Suprapubic skin (tissue), 4 donors: Measurements from ENCODE around the gene NPC1L1. TPM values are rescaled to one million over a fixed set of nuclear protein-coding genes. Genes with fewer than 3 reads are reported as not detected.

ENCODE experiments used
- DNase-seq, 2 donors: peaks; one replicate each; pipeline ENCODE4 v3.0.0-alpha.2; 2019; ENCODE audit warnings: low spot score in 2 of 2
- H3K27ac ChIP-seq: fragments of 200-600 bp; sonication (generic); one replicate; pipeline ENCODE4 v1.5.1; 2019
- H3K27me3 ChIP-seq: fragments of 200-600 bp; sonication (generic); one replicate; pipeline ENCODE4 v1.5.1; 2019
- H3K36me3 ChIP-seq: fragments of 200-600 bp; sonication (generic); one replicate; pipeline ENCODE4 v1.5.1; 2019
- H3K4me1 ChIP-seq: fragments of 200-600 bp; sonication (generic); one replicate; pipeline ENCODE4 v1.5.1; 2019
- H3K4me3 ChIP-seq: fragments of 200-600 bp; sonication (generic); one replicate; pipeline ENCODE4 v1.5.1; 2019; ENCODE audit warnings: mild to moderate bottlenecking
- H3K9me3 ChIP-seq: fragments of 200-600 bp; sonication (generic); one replicate; pipeline ENCODE4 v1.5.1; 2019
- CTCF ChIP-seq, 2 donors: fragments of 200-600 bp in 1 of 2; fragments of 450-650 bp in 1 of 2; sonication (generic) in 1 of 2; IDR thresholded peaks; one replicate each; pipeline ENCODE4 v1.5.1; 2016 to 2019; ENCODE audit warnings: antibody characterized with exemption in 2 of 2, mild to moderate bottlenecking in 1 of 2, moderate library complexity in 1 of 2
- EP300 ChIP-seq: sonication (generic); formaldehyde crosslinking; IDR thresholded peaks from one replicate; pipeline ENCODE4 v1.6.1; 2017; ENCODE audit warnings: antibody characterized with exemption
- POLR2A ChIP-seq, 2 donors: fragments of 450-650 bp; IDR thresholded peaks; one replicate each; pipeline ENCODE4 v1.6.1; 2017; ENCODE audit warnings: antibody characterized with exemption in 2 of 2, mild to moderate bottlenecking in 2 of 2, moderate library complexity in 2 of 2
- POLR2AphosphoS5 ChIP-seq, 3 donors: sonication (generic); formaldehyde crosslinking; IDR thresholded peaks; one replicate each; pipeline ENCODE4 v1.6.1; 2017; ENCODE audit warnings: antibody characterized with exemption in 3 of 3
- WGBS: methylation state at CpG from one replicate; pipeline ENCODE4 v1.1.5; 2018; 5-methylcytosine and 5-hydroxymethylcytosine counted together
- total RNA-seq, 4 donors: library from RNA; depleted of rRNA; stranded (reverse); fragments of >200 nt; gene quantifications; one replicate each; pipeline ENCODE4 v1.1.0, GENCODE V29; 2016

NPC1L1 gene
- total RNA-seq, 4 donors from 2014 or later: 0.24 TPM; not detected in 3

DNA sequence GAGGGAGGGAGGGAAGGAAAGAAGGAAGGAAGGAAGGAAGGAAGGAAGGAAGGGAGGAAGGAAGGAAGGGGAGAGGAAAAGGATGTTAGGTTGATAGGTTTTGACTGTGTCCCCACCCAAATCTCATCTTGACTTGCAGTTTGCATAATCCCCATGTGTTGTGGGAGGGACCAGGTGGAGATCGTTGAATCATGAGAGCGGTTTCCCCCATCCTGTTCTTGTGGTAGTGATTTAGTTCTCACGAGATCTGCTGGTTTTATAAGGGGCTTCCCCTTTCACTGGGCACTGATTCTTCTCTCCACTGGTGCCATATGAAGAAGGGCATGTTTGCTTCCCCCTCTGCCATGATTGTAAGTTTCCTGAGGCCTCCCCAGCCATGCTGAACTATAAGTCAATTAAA lies 35.5 kb downstream of the NPC1L1 start:
- no peak for DNase-seq
- no peak for TF ChIP-seq POLR2AphosphoS5 (IDR thresholded peaks at IDR 0.05)
- no peak for TF ChIP-seq CTCF (IDR thresholded peaks at IDR 0.05)
- no peak for TF ChIP-seq POLR2A (IDR thresholded peaks at IDR 0.05)
- no peak for TF ChIP-seq EP300
- 52% methylated on average over 3 of the region's 3 CpGs for WGBS
- H3K36me3 ChIP-seq: no peaks in the 10 kb centered on the region
- H3K4me1 ChIP-seq: no peaks in the 10 kb centered on the region
- H3K4me3 ChIP-seq: no peak overlapping the region
- H3K27me3 ChIP-seq: no peaks in the 10 kb centered on the region
- H3K27ac ChIP-seq: no peak overlapping the region
- H3K9me3 ChIP-seq: no peaks in the 10 kb centered on the region

GRCh38 chr7:44498230-44498954 lies 42.7 kb downstream of the NPC1L1 start:
- H3K4me3 ChIP-seq: no peak overlapping the region
- no peak for DNase-seq
- no peaks in the 10 kb centered on the region for H3K36me3 ChIP-seq
- TF ChIP-seq EP300 (no peak), POLR2A (IDR thresholded peaks at IDR 0.05) (no peak)
- H3K27ac ChIP-seq: no peak overlapping the region
- H3K9me3 ChIP-seq: no peaks in the 10 kb centered on the region
- 67% methylated on average over 4 of the region's 4 CpGs for WGBS
- H3K4me1 ChIP-seq: no peaks in the 10 kb centered on the region
- peaks cover 23% of the 10 kb centered on the region for H3K27me3 ChIP-seq

DNA sequence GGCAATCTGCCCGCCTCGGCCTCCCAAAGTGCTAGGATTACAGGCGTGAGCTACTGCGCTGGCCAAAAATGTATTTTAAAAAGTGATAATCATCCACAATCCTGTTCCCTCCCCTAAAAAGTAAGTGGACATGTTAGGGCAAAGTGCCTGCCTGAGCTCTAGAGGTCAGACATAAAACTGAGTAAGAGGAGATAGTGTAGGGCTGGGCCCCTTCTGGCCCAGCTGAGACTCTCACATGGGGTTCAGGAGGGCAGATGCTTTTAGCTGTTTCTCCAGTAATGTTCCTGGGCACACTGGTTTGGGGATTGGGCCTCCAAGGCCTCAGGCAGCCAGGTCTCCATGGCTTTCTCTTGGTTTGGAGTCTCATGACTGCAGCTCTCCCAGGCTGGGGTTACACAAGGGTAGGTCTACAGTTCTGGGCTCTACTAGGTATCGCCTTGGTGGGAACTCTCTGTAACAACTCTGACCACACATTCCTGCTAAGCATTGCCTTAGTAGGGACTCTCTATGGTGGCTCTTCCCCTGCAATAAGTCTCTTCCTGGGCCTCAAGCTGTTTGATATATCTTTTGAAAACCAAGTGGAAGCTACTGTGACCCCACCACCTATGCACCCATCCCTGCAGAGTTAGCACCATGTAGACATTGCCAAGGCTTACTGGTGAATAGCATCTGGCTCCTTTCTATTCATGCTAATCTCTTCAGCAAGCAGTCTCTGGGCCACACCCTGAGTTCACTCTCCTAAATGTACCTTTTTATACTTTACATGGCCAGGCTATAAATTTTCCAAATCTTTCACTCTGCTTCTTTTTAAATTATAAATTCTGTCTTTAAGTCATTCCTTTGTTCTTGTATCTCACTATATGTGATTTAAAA lies 43.7 kb downstream of the NPC1L1 start:
- DNase-seq: no peak
- no peaks in the 10 kb centered on the region for H3K36me3 ChIP-seq
- WGBS: 94% methylated on average over 5 of the region's 5 CpGs
- TF ChIP-seq POLR2A (IDR thresholded peaks at IDR 0.05): no peak
- no peak for TF ChIP-seq POLR2AphosphoS5 (IDR thresholded peaks at IDR 0.05)
- no peak for TF ChIP-seq CTCF (IDR thresholded peaks at IDR 0.05)
- no peak for TF ChIP-seq EP300
- no peak overlapping the region for H3K4me3 ChIP-seq
- H3K27me3 ChIP-seq: peaks cover 24% of the 10 kb centered on the region
- H3K4me1 ChIP-seq: no peaks in the 10 kb centered on the region
- H3K27ac ChIP-seq: no peak overlapping the region
- H3K9me3 ChIP-seq: no peaks in the 10 kb centered on the region

DNA sequence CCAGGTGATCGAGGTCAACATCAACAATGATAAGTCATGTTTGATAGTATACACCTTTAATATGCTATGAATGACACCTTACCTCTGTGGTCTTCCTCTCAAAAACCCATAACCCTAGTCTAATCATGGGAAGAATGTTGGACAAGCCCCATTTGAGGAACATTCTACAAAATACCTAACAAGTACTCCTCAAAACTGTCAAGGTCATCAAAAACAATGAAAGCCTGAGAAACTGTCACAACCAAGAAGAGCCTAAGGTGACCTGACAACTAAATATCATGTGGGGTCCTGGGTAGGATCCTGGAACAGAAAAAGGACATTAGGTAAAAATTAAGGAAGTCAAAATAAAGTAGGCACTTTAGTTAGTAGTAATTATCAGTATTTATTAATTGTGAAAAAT lies 44.7 kb downstream of the NPC1L1 start:
- Histone ChIP-seq H3K36me3 (no peaks in the 10 kb centered on the region), H3K27me3 (peaks cover 24% of the 10 kb centered on the region), H3K9me3 (no peaks in the 10 kb centered on the region), H3K27ac (no peak overlapping the region), H3K4me3 (no peak overlapping the region), H3K4me1 (no peaks in the 10 kb centered on the region)
- WGBS: 93% methylated on average over 1 of the region's 1 CpG
- TF ChIP-seq POLR2AphosphoS5 (IDR thresholded peaks at IDR 0.05): no peak
- TF ChIP-seq EP300: no peak
- TF ChIP-seq CTCF (IDR thresholded peaks at IDR 0.05): no peak
- no peak for TF ChIP-seq POLR2A (IDR thresholded peaks at IDR 0.05)
- no peak for DNase-seq

DNA sequence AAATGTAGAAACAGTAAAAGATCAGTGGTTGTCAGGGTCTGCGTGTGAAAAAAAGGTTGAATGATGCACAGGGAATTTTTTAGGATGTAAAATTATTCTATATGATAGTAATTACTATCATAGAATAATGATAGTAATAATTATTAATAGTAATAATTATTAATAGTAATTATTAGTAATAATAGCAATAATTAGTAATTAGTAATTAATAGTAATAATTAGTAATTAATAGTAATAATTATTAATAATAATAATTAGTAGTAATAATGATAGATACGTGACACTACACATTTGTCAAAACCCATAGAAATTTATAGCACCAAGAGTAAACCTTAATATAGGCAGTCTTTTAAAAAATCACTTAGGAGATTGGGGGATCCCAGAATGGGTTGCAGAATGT lies 46.2 kb downstream of the NPC1L1 start:
- DNase-seq: no peak
- no peaks in the 10 kb centered on the region for H3K4me1 ChIP-seq
- no peak for TF ChIP-seq POLR2AphosphoS5 (IDR thresholded peaks at IDR 0.05)
- TF ChIP-seq EP300: no peak
- no peak for TF ChIP-seq CTCF (IDR thresholded peaks at IDR 0.05)
- no peak for TF ChIP-seq POLR2A (IDR thresholded peaks at IDR 0.05)
- WGBS: 75% methylated on average over 2 of the region's 2 CpGs
- peaks cover 24% of the 10 kb centered on the region for H3K27me3 ChIP-seq
- H3K9me3 ChIP-seq: no peaks in the 10 kb centered on the region
- H3K4me3 ChIP-seq: no peak overlapping the region
- no peak overlapping the region for H3K27ac ChIP-seq
- no peaks in the 10 kb centered on the region for H3K36me3 ChIP-seq
